GM11168 (cell line): Measurements from ENCODE around the gene DOCK3.
"Not testable (repeated sequence)": the region's sequence is repeated elsewhere in the genome, so short reads cannot be mapped to it uniquely, and the experiment has no call there.

ENCODE experiments used
- in situ Hi-C: fragments of 300-500 bp; cut with MboI; formaldehyde crosslinking; loops from one replicate; pipeline ENCODE4 v1.12.0; 2022; ENCODE audit warnings: low sequenced_read_pairs; ENCODE audit not compliant: unreplicated experiment

The DOCK3 gene

GRCh38 chr3:51375136-51375535 is 700.4 kb downstream of the DOCK3 start:
- in situ Hi-C loops = loop anchor here (10.0 kb wide), 1 partner anchor 410 kb away; no protein-coding TSS in a partner anchor

GRCh38 chr3:51375571-51375970 is 700.8 kb downstream of the DOCK3 start:
- in situ Hi-C loops = loop anchor here (10.0 kb wide), 1 partner anchor 411 kb away; no protein-coding TSS in a partner anchor

DNA sequence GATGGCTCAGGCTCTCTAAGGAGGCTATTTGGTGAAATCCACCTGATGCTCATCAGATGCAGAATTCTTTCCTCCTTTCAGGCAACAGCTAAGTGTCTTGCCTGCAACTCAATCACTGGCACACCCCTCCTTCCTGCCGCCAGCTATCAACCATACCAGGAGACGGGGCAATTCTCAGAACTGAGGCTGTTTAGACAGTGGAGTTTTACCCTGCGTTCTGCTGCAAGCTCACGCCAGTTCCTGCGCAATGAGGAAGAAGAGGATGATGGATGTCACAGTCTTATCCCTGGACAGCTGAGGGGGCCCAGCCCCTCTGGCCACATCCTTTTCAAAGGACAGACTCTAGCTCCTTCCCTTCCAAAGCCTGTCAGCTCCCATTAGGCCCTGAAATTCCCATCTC is 703.3 kb downstream of the DOCK3 start:
- in situ Hi-C loops = loop anchor here (10.0 kb wide), 1 partner anchor 413 kb away; no protein-coding TSS in a partner anchor

- in situ Hi-C loops = loop anchor here (10.0 kb wide), 1 partner anchor 414 kb away; no protein-coding TSS in a partner anchor
These were observed 704.0 kb downstream of the DOCK3 start for GRCh38 chr3:51378726-51379125.

DNA sequence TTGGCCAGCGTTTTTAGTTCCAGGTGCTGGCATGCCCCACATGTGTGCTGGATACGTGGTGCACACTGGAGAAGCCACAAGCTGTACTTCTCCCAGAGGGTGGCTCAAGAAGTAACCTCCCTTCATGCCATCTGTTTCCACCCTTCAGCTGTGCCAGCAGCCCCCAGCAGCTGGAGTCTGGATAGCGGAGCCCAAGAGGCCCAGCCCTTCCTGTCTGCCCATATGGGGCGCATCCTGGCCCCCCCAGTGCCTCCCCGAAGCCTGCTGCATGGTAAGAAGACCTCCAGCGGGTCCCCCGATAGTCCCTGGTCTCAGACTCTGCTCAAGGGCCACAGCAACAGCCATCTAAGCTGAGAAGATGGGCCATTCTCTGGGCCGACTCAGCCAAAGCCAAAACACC is 704.6 kb downstream of the DOCK3 start:
- in situ Hi-C loops = loop anchor here (10.0 kb wide), 1 partner anchor 414 kb away; no protein-coding TSS in a partner anchor

DNA sequence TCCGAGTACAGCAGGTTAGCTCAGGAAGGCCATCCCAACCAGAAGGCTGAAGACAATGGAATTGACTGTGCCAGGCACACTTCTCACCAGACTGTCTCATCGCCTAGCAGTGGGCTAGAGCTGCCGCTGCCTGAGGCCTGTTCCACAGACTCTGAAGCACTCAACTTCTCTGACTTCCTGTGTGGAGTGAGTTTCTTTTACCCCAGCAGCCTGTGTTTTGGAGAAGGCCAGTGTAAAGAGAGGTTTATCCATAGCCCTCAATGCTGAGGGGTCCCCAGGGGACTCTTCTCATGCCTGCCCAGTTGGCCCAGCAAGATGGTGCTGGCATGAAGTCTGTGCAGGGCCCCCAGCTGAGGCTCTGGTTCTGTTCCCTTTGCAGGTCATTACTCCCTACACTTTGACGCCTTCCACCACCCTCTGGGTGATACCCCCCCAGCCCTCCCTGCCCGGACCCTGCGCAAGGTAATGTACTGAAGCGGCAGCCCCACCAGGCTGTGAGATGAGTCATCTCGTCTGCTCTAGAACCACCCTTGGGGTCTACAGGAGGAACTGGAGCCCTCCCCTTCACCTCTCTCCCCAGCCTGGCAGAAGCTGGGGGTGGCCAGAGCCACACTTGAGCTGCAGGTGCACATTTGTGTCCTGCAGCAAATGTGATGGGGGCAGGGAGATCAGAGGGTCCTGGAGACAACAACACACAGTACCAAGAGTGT is 705.2 kb downstream of the DOCK3 start:
- in situ Hi-C loops = loop anchor here (10.0 kb wide), 1 partner anchor 415 kb away; no protein-coding TSS in a partner anchor

- in situ Hi-C loops = no loop called here
These were observed 706.0 kb downstream of the DOCK3 start for GRCh38 chr3:51380601-51381332.

DNA sequence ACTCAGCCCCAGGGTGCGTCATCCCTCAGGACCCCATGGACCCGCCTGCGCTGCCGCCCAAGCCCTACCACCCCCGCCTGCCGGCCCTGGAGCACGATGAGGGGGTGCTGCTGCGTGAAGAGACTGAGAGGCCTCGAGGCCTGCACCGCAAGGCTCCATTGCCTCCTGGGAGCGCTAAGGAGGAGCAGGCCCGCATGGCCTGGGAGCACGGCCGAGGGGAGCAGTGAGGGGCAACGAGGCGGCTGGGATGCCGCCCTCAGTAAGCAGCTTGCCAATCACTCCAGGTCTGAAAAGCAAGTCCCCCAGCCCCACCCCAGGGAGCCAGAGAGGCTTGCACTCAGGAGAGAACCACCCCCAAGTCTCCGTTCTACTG is 706.6 kb downstream of the DOCK3 start:
- in situ Hi-C loops = no loop called here

DNA sequence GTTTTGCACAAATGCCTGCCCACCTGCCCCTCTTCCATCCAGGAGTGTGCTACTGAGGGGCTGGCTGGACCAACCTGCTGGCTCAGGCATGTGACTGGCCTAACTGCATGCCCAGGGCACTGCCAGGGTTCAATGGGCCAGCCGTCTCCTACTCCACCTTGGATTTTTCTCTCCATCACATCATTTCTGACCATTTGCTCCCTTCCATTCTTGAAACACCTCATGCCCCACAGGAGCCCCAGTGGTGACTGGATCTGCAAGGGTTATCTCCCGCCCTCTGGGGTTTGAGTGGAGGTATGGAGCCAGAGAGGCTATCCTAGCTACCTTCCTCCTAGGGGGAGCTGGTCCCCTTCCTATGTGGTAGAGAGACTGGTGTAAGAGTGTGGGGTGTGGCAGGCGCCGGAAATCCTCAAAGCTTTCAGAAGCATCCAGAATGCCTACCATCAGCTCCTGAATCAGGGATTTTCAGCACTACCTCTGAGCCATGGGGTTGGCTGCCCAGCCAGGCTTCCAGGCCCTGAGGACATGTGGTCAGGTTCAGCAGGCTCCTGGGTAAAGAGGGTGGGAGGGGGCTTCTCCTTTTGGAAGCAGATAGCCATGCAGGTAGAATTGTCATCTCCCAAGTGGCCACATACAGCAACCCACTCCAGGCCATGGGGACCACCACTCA is 707.5 kb downstream of the DOCK3 start:
- in situ Hi-C loops = no loop called here

DNA sequence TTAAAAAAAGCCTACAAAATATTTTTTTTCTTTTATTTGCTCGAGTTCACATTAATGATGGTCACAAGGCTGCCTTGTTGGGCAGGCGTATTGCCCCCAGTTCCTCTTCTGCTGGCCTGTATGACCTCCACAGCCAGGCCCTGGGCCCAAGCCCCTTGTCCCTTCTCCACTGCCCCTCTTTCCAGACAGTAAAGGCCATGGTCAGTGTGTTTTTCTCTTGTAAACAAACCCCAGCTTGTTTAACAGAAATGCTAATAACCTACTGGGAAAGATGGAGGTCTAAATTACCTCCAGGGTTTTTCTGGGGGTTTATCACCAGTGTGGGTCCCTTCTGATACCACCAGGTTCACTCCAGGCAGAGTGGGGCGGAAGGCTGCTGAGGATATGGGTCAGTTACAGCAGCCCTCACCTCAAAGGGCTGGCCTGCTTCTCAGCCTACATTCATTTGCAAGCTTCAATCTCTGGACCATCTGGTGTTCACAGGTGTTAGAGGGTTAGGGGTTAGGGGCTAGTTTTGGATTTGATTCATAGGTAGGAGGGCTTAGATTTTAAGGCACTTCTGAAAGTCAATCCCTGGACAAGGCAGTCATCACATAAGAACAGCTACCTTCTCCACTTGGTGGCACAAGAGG is 708.3 kb downstream of the DOCK3 start:
- in situ Hi-C loops = no loop called here

DNA sequence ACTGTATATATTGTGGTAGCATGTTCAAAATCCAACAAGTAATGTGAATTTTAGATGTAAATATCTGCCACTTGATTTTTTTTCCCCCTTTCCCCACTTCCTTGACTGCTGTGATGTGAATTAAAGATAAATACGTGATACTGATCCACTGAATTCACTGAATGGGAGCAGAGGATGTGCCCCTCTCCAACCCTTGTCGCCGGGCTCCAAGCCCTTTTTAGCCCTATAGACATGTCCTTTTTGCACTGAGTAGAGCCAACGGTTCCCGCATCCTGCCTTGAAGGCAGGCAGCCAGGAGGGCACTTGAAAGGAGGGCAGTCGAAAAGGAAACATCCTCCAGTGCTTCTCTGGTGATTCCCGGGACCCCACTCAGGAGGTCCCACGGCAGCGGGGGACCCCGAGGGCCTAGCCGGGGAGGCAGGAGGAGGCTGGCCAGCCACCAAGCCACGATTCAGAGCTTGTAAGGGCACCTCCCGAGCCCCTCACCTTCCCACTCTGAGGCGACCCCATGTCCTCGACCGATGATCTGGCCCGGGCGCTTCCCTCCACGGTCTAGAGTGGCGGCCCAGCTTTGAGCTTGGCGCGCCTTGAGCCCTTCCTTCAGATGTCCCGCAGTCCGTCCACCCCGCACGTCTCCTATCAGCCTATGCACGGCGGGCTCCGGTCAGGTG is 709.5 kb downstream of the DOCK3 start:
- in situ Hi-C loops = no loop called here

DNA sequence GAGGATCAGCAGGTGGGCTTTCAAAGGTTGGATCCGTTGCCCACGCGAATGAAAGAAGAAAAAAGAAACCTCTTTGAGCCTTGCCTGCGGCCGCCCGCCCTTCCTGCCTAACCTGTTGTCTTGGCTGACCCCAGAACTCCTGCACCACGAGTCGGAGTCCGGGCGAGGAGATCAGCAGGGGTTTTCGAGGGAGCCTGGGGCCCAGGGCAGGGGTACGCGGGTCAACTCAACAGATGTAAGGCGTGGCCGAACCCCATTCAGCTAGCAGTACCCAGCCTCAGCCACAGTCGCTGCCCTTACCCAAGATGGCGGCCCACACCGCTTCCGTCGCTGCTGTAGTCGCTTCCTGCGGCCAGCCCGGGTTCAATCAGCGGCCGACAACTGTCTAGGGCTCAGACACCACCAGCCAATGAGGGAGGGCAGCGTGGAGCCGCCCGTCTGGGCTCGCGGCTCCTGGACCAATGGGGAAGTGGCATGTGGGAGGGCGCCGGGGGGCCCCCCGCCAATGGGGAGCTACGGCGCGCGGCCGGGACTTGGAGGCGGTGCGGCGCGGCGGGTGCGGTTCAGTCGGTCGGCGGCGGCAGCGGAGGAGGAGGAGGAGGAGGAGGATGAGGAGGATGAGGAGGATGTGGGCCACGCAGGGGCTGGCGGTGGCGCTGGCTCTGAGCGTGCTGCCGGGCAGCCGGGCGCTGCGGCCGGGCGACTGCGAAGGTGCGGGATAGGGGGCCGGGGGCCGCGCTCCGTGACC is 710.2 kb downstream of the DOCK3 start, which contains the start of gene MANF:
TSS of gene MANF (plus strand) at position 566 of the 748 bp plus-strand sequence. CDS start at position 618, 52 bp downstream.
- in situ Hi-C loops = no loop called here

DNA sequence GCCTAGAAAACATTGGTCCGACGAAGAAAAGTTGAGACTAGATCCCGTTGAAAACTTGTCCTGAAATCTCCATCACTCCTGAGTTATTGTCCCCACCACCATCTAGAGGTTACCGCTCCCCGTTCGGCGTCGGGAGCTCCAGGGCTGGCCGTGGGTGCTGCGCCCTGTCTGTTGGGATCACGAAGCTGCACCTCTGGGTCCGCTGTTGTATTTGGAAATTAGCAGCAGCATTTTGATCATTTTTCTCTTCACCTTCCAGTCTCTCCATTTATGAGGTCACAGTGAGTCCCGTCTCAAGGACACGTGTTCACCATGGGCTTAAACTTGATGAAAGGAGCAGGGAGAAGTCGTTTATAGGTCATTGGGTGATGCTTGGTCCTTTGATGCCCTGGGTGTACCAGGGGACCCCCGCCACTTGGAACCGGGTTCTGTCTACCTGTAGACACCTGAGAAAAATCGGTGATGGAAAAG is 710.9 kb downstream of the DOCK3 start:
- in situ Hi-C loops = no loop called here

- in situ Hi-C loops = no loop called here
These were observed 711.6 kb downstream of the DOCK3 start for GRCh38 chr3:51386159-51386851.

DNA sequence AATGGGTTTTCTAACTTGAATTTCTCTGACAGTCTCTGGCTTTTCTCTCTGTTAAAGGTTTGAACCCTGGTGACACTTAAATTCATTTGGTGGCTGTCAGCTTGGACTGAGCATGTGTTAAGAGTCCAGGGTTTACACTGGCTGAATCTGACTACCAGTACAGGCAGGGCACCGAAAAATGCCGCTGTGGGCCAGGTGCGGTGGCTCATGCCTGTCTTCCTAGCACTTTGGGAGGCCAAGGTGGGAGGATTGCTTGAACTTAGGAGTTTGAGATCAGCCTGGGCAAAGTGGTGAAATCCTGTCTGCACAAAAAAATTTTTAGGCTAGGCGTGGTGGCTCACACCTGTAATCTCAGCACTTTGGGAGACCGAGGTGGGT is 712.1 kb downstream of the DOCK3 start:
- in situ Hi-C loops = no loop called here

DNA sequence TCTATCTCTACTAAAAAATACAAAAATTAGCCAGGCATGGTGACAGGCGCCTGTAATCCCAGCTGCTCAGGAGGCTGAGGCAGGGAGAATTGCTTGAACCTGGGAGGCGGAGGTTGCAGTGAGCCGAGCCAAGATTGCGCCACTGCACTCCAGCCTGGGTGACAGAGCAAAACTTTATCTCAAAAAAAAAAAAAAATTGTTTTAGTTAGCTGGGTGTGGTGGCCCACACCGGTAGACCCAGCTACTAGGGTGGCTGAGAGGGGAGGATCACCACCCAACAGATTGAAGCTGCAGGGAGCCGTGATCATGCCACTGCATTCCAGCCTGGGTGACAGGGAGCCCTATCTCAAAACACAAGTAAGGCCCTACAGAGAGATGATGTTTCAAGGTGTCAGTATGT is 712.6 kb downstream of the DOCK3 start:
- in situ Hi-C loops = not testable (repeated sequence)

DNA sequence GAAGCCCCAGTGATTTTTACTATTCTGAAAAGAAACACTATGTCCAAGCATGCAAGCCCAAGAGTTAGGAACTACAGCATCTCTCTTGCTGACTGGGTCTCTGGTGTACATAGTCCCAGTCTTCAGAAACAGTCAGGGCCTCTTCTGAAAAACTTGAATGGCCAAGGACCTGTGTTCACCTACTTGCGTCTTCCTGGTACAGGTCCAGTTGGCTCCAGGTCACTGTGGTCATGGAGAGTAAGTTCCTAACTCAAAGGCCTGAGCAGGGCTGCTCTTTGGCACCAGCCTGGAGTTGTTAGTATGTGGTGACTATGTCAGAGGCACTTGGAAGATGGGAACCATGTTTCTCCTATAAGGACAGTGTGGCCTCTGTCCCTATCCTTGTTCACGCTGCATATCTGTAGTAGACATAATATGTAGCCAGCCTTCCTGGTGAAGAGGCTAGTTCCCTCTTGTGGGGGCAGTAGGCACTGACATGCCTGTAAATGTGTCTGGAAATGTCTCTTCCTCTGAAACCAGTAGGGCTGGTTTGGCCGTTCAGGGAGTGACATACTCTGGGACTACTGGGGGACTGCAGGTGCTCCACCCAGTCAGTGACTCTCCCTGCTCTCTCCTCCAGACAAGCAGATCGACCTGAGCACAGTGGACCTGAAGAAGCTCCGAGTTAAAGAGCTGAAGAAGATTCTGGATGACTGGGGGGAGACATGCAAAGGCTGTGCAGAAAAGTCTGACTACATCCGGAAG is 713.7 kb downstream of the DOCK3 start:
- in situ Hi-C loops = no loop called here
